Measurements from ENCODE around the gene SH3BP2.

SH3BP2 gene

GRCh38 chr4:2878346-2878745, 85.5 kb downstream of the SH3BP2 start:
- DNase-seq (ENCODE audit: low spot score) = no peak

GRCh38 chr4:2879026-2879425, 86.1 kb downstream of the SH3BP2 start:
- no peak for DNase-seq (ENCODE audit: low spot score)

DNA sequence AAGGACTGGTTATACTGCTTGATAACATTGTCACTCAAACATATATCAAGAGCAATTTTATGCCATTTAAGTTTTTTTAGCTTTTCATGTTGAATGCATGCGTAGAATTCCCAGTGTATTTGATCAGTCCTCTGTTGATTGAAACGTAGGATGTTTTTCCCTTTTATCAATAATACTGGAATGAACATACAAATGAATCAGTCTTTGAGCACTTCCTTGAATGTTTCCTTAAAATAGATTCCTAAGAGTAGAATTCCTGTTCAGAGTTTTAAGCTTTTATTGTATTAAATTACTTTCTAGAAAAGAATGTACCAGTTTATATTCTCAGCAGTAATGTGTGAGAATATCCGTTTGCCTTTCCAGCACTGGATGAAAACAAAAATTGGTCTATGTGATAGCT, 88.5 kb downstream of the SH3BP2 start:
- DNase-seq (ENCODE audit: low spot score) = no peak

DNA sequence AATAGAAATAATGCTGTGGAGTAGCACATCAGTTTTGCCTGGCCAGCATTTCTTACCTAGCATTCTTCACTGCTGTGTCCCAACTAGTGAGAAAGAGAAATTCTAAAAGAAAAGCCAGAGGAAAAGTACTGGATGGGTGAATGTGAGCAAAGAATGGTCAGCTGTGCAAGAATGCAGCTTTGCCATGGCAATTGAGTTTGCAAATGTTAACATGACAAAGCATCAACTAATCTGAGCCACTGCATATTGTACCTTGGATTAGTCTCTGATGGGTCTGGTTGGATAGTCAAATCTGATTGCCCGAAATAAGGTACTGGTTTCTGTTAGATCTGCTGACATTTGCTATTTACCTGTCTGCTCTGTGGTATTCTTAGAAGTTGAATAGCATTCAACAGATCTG, 89.5 kb downstream of the SH3BP2 start:
- no peak for DNase-seq (ENCODE audit: low spot score)

GRCh38 chr4:2886161-2886560, 93.3 kb downstream of the SH3BP2 start:
- DNase-seq (ENCODE audit: low spot score) = no peak

GRCh38 chr4:2886622-2887021, 93.7 kb downstream of the SH3BP2 start:
- no peak for DNase-seq (ENCODE audit: low spot score)

DNA sequence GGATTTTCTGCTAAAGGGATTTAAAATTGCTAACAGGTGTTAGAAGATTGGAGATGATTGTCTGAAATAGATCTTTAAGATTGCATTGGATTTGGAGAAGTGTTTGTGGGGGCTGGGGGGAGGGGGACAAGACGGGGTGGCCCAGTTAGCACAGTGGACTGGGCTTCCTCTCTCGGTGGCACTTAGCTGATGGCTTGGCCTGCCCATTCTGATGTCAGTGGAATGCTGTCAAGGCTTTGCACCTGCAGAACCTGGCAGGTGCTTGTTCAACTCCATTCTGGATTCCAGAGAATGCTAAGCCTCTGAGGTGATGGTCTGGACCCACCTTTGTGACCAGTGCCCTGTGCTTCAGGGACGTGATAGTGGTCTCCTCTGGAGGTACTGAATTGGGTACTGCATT, 94.5 kb downstream of the SH3BP2 start:
- DNase-seq (ENCODE audit: low spot score) = no peak

DNA sequence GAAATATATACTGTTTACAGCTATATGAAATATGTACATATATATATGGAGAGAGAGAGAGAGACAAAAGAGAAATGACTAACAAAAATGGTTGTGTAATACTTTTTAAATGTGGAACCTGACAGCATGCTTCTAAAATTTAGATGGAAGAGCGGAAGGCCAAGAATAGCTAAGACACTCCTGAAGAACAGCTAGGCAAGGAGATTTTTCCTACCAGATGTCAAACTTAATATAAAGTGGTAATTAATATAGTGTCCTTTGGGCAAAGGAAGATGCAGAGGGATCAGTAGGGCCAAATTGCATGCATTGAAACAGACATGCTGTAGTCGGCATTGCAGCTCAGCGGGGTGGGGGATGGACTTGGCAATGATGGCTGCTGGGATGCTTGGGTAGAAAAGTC, 96.0 kb downstream of the SH3BP2 start:
- DNase-seq (ENCODE audit: low spot score) = no peak

Measured in SW480 (cell line).